Astrocyte of the spinal cord (primary cell): Measurements from ENCODE around the gene WIPF2.

Source experiments
- DNase-seq: peaks from one replicate; pipeline ENCODE4 v3.0.0; 2011; ENCODE audit warnings: low read depth, low spot score
- H3K4me3 ChIP-seq: 2 replicates; pipeline ENCODE4 v1.5.1; 2011; ENCODE audit warnings: low read depth, mild to moderate bottlenecking, low read length, moderate library complexity
- CTCF ChIP-seq: IDR thresholded peaks from 2 replicates; pipeline ENCODE4 v1.5.1; 2012; ENCODE audit warnings: low read depth, mild to moderate bottlenecking, low read length, inconsistent platforms
- in situ Hi-C: cut with HindIII; loops from 2 replicates; pipeline ENCODE4 v1.10.0; 2017; ENCODE audit warnings: low sequenced_read_pairs

Gene WIPF2, protein sequence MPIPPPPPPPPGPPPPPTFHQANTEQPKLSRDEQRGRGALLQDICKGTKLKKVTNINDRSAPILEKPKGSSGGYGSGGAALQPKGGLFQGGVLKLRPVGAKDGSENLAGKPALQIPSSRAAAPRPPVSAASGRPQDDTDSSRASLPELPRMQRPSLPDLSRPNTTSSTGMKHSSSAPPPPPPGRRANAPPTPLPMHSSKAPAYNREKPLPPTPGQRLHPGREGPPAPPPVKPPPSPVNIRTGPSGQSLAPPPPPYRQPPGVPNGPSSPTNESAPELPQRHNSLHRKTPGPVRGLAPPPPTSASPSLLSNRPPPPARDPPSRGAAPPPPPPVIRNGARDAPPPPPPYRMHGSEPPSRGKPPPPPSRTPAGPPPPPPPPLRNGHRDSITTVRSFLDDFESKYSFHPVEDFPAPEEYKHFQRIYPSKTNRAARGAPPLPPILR

GRCh38 chr17:40218740-40219593, at the start of gene WIPF2:
WIPF2 (plus strand) TSS chr17:40219304; CDS start chr17:40256460, 37,156 bp downstream.
- peak within 1 kb of the TSS; percentile 68 for H3K4me3 ChIP-seq
- TF ChIP-seq CTCF = peak; percentile 74
- peak; percentile 97 for DNase-seq
- in situ Hi-C loops = no loop called here

DNA sequence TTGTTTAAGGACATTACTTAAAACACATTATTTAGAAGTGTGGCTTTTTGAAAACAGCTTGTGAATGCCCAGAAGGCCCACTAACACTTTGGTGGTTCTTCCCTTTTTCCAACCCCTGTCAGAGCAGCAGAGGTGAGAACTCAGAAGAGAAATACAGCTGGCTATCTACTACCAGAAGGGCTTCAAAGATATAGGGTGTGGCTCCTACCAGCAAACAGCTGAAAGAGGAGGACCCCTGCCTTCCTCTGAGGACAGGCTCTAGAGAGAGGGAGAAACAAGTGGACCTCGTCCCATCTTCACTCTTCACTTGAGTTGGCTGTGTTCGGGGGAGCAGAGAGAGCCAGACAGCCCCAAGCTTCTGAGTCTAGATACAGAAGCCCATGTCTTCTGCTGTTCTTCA, 48.8 kb upstream of the WIPF2 start:
- in situ Hi-C loops = no loop called here
- H3K4me3 ChIP-seq = no peak overlapping the region
- no peak for TF ChIP-seq CTCF
- no peak for DNase-seq

GRCh38 chr17:40171750-40172149, 47.4 kb upstream of the WIPF2 start:
- TF ChIP-seq CTCF = no peak
- no peak overlapping the region for H3K4me3 ChIP-seq
- in situ Hi-C loops = no loop called here
- no peak for DNase-seq

DNA sequence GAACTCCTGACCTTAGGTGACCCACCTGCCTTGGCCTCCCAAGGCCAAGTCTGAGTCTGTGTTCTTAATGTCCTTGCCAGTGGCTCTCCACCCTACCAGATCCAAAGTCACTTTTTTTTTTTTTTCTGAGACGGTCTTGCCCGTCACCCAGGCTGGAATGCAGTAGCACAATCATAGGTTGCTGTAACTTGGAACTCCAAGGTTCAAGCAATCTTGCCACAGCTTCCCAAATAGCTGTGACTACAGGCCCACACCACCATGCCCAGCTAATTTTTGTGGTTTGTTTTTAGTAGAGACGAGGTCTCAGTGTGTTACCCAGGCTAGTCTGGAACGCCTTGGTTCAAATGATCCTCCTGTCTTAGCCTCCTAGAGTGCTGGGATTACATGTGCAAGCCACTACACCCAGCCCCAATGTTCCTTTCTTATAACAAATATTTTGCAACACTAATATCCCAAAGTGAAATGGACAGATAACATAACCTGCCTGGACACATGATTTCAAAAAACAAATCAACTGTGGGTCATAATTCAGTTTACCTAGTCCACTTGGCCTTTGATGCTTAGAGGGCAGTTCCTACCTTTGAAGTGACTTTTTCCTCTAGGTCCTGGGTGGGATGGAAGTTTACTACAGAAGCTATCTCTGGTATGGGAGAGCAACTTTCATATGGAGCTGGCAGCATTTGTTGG, 45.9 kb upstream of the WIPF2 start:
- no peak overlapping the region for H3K4me3 ChIP-seq
- DNase-seq = no peak
- in situ Hi-C loops = no loop called here
- no peak for TF ChIP-seq CTCF

DNA sequence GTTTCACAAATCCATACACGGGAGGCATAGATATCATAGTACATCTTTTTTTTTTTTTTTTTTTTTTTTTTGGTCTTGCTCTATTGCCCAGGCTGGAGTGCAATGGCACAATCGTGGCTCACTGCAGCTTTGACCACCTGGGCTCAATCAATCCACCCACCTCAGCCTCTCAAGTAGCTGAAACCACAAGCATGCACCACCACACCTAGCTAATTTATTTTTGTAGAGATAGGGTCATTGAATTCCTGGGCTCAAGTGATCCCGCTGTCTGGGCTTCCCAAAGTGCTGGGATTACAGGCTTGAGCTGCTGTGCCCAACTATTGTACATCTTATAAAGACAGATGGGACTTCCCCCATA, 45.3 kb upstream of the WIPF2 start:
- DNase-seq = no peak
- TF ChIP-seq CTCF = no peak
- no peak overlapping the region for H3K4me3 ChIP-seq
- in situ Hi-C loops = no loop called here

DNA sequence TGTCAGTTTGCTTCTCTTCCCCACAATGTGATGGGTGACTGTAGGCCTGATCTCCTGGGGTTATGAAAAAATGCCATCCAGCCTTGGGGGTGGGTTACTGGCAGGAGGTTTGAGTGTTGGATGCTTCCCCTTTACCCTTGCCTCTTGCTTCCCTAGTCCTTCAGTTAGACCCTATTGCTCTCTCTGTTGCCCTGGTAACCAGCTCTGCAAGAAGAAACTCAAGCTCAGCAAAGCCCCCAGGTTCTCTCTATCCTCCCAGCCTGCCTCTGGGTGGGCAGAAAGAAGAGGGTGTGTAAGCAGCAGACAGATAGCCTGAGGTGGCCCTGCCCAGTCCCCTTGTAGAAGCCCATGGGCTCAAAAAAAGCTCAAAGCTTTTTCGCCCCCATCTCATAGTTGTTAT, 44.6 kb upstream of the WIPF2 start:
- H3K4me3 ChIP-seq = no peak overlapping the region
- DNase-seq = no peak
- TF ChIP-seq CTCF = no peak
- in situ Hi-C loops = no loop called here
